Stimulated activated CD4-positive, alpha-beta T cell treated with anti-CD3 and anti-CD28 coated beads, TNF-alpha, amount 100 ng/mL, for 4 hours (primary cell): Measurements from ENCODE around the gene COQ10A.
A peak's percentile ranks its signal among the peaks of the same experiment; 100 is the strongest.

Experiments
- DNase-seq, 3 experiments: peaks; one replicate each; pipeline ENCODE4 v3.0.0-alpha.2; 2020; ENCODE audit warnings: low read depth in 3 of 3

The COQ10A gene

DNA sequence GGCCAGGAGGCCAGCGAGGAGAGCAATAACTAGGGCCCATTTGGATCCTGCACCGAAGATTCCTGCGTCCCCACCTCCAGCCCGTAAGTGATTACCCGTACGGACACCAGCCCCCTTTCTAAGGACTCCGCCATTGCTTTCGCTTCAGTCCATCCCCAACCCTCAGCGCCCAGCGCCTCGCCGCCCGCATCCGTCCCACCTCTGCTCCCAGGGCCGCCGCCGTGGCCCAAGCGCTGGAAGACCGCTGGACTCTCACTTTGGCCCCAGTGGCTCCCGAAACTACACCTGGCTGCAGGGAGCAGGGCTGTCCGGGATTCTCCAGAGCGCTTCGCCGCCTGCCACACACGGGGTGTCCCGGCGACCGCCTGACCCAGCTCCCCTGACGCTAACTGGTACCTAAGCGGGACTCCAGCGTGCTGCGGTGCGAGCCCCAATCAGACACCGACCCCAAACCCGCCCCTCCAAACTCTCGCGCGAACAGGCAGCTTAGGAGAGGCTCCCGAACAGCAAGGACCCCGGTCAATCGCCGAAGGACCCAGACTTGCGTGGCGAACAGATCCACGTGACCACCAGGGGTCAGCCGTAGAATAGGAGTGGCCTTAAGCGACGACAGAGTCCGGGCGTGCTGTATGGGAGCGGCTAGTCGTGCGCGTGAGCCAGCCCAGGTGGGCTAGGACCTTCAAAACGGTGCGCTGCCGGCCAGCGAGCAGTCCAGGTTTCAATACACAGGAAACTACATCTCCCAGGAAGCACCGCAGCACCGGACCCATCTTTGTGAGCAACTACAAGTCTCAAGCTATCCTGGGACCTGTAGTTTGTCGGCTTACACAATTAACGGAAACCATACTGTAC lies 49.1 kb downstream of the COQ10A start, which contains the start of gene CNPY2:
Gene CNPY2 (minus strand): TSS at position 367 of the 852 bp plus-strand sequence. CDS start 771 bp downstream, outside the sequence.
- DNase-seq: peak; percentile 81 to 85 (median 84)

- DNase-seq: no peak
These were observed 50.9 kb downstream of the COQ10A start for GRCh38 chr12:56317675-56318074.
